Neural cell (in vitro differentiated cells): Measurements from ENCODE around the gene MAP3K1. TPM values are rescaled to one million over a fixed set of nuclear protein-coding genes. Genes with fewer than 3 reads are reported as not detected.

Experiments
- H2AFZ ChIP-seq: fragments of 200-600, 300-800 bp; sonication (generic), shearing (Covaris generic); 2 replicates; pipeline ENCODE4 v1.6.0; 2014; ENCODE audit warnings: low read depth, mild to moderate bottlenecking, antibody characterized with exemption, low read length, moderate library complexity
- H3F3A ChIP-seq: fragments of 200-600 bp; shearing (Covaris generic); 2 replicates; pipeline ENCODE4 v1.6.1; 2016; ENCODE audit warnings: mild to moderate bottlenecking, moderate library complexity, mixed read lengths, antibody characterized with exemption, low read length; ENCODE audit not compliant: insufficient read depth, poor library complexity, severe bottlenecking
- H3K27ac ChIP-seq: fragments of 200-600, 300-800 bp; sonication (generic), shearing (Covaris generic); 2 replicates; pipeline ENCODE4 v1.5.1; 2014; ENCODE audit warnings: mild to moderate bottlenecking, low read length, moderate library complexity
- H3K27me3 ChIP-seq: fragments of 300-800, 200-600 bp; sonication (generic), shearing (Covaris generic); 2 replicates; pipeline ENCODE4 v1.6.0; 2014; ENCODE audit warnings: mild to moderate bottlenecking, low read depth, low read length, moderate library complexity; ENCODE audit not compliant: insufficient read depth
- H3K36me3 ChIP-seq: fragments of 300-800, 200-600 bp; sonication (generic), shearing (Covaris generic); 2 replicates; pipeline ENCODE4 v1.5.1; 2014; ENCODE audit warnings: mild to moderate bottlenecking, antibody characterized with exemption, low read length, moderate library complexity; ENCODE audit not compliant: insufficient read depth
- H3K4me2 ChIP-seq: fragments of 300-800, 200-600 bp; sonication (generic), shearing (Covaris generic); 2 replicates; pipeline ENCODE4 v1.6.0; 2014; ENCODE audit warnings: mild to moderate bottlenecking, low read length
- H3K4me3 ChIP-seq: fragments of 300-800, 200-600 bp; sonication (generic), shearing (Covaris generic); 2 replicates; pipeline ENCODE4 v1.5.1; 2014; ENCODE audit warnings: mild to moderate bottlenecking, low read length, moderate library complexity
- H3K79me2 ChIP-seq: fragments of 200-600 bp; shearing (Covaris generic); replicated peaks from 2 replicates; pipeline ENCODE4 v1.6.0; 2014; ENCODE audit warnings: mild to moderate bottlenecking, low read length, moderate library complexity; ENCODE audit not compliant: insufficient read depth
- H3K9ac ChIP-seq: fragments of 300-800, 200-600 bp; sonication (generic), shearing (Covaris generic); 2 replicates; pipeline ENCODE4 v1.6.1; 2016; ENCODE audit warnings: mild to moderate bottlenecking, low read length, mixed read lengths
- H3K9me2 ChIP-seq: fragments of 200-600 bp; shearing (Covaris generic); 2 replicates; pipeline ENCODE4 v1.6.1; 2016; ENCODE audit warnings: mild to moderate bottlenecking, low read length, mixed read lengths; ENCODE audit not compliant: insufficient read depth
- H3K9me3 ChIP-seq: fragments of 200-600, 300-800 bp; sonication (generic), shearing (Covaris generic); 2 replicates; pipeline ENCODE4 v1.6.1; 2016; ENCODE audit warnings: mild to moderate bottlenecking, mixed run types, low read length, moderate library complexity, mixed read lengths
- H4K20me1 ChIP-seq: fragments of 200-600 bp; shearing (Covaris generic); 2 replicates; pipeline ENCODE4 v1.6.1; 2016; ENCODE audit warnings: mild to moderate bottlenecking, mixed run types; ENCODE audit not compliant: insufficient read depth
- CTCF ChIP-seq: fragments of 450-650 bp; IDR thresholded peaks from 2 replicates; pipeline ENCODE4 v1.5.1; 2014; ENCODE audit warnings: antibody characterized with exemption, mild to moderate bottlenecking, moderate library complexity; ENCODE audit not compliant: poor library complexity, severe bottlenecking
- EP300 ChIP-seq: fragments of 450-650 bp; conservative IDR thresholded peaks from 2 replicates; pipeline ENCODE4 v1.6.1; 2014; ENCODE audit warnings: antibody characterized with exemption, mild to moderate bottlenecking, moderate library complexity; ENCODE audit not compliant: poor library complexity, severe bottlenecking
- EZH2 ChIP-seq: fragments of 200-600, 300-800 bp; shearing (Covaris generic), sonication (generic); IDR thresholded peaks from 2 replicates; pipeline ENCODE4 v1.6.1; 2014; ENCODE audit warnings: antibody characterized with exemption, low read length, borderline replicate concordance, mild to moderate bottlenecking; ENCODE audit not compliant: insufficient read depth, poor library complexity, severe bottlenecking
- MXI1 ChIP-seq: fragments of 450-650 bp; conservative IDR thresholded peaks from 2 replicates; pipeline ENCODE4 v1.6.1; 2014; ENCODE audit warnings: antibody characterized with exemption, mild to moderate bottlenecking; ENCODE audit not compliant: poor library complexity, severe bottlenecking
- POLR2AphosphoS5 ChIP-seq: IDR thresholded peaks from 2 replicates; pipeline ENCODE4 v1.6.1; 2012
- RAD21 ChIP-seq: fragments of 450-650 bp; conservative IDR thresholded peaks from 2 replicates; pipeline ENCODE4 v1.6.1; 2014; ENCODE audit warnings: antibody characterized with exemption, mild to moderate bottlenecking, moderate library complexity
- SMC3 ChIP-seq: fragments of 450-650 bp; conservative IDR thresholded peaks from 2 replicates; pipeline ENCODE4 v1.6.1; 2014; ENCODE audit warnings: antibody characterized with exemption, mild to moderate bottlenecking, moderate library complexity; ENCODE audit not compliant: poor library complexity
- TAF1 ChIP-seq: IDR thresholded peaks from 2 replicates; pipeline ENCODE4 v1.6.1; 2012; ENCODE audit warnings: low read depth
- polyA plus RNA-seq: library from polyadenylated mRNA; depleted of rRNA; stranded (reverse); fragments of >200 nt; gene quantifications from 2 replicates; pipeline ENCODE4 v1.2.3, GENCODE V29; 2014
- TF ChIP-seq, protein P1 (sequence below): IDR thresholded peaks from 2 replicates; pipeline ENCODE4 v1.6.1; 2012; ENCODE audit warnings: borderline replicate concordance

The MAP3K1 gene
- polyA plus RNA-seq, 1 donor from 2014 or later: 26.4 TPM

GRCh38 chr5:56914678-56915077 is 99.3 kb downstream of the MAP3K1 start:
- Histone ChIP-seq H3F3A (no peaks in the 10 kb centered on the region), H3K27ac (no peak overlapping the region), H3K9ac (no peak overlapping the region), H3K4me2 (no peak overlapping the region), H4K20me1 (no peaks in the 10 kb centered on the region), H3K9me2 (no peaks in the 10 kb centered on the region), H3K9me3 (no peaks in the 10 kb centered on the region), H3K4me3 (no peak overlapping the region), H3K79me2 (no peaks in the 10 kb centered on the region), H3K36me3 (no peaks in the 10 kb centered on the region), H3K27me3 (no peaks in the 10 kb centered on the region), H2AFZ (no peak overlapping the region)
- TF ChIP-seq CTCF (no peak), EZH2 (no peak), RAD21 (no peak), EP300 (no peak), MXI1 (no peak), TAF1 (no peak), POLR2AphosphoS5 (no peak), SMC3 (no peak)

DNA sequence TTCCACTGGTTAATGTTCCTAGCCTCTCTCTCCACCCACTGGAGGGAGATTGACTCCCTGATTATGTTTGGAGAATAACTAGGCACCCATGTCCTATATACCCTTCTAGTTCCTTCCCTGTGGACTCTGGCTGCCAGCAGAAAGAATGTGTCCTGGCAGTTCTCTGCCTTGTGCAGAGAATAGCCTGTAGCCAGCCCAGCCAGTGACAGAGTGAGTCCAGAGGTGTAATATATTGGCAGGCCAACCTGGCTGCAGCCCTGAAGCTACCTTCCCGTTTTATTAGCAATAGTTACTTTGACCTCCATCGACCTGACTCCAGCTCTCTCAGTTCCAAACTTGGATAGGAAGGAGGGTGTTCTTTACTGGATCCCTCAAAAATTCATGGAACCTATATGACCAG is 102.2 kb downstream of the MAP3K1 start:
- Histone ChIP-seq H3K36me3 (no peaks in the 10 kb centered on the region), H4K20me1 (no peaks in the 10 kb centered on the region), H2AFZ (no peak overlapping the region), H3K9me3 (no peaks in the 10 kb centered on the region), H3K4me2 (no peak overlapping the region), H3F3A (no peaks in the 10 kb centered on the region), H3K9ac (no peak overlapping the region), H3K27me3 (no peaks in the 10 kb centered on the region), H3K27ac (no peak overlapping the region), H3K4me3 (no peak overlapping the region), H3K79me2 (no peaks in the 10 kb centered on the region), H3K9me2 (no peaks in the 10 kb centered on the region)
- TF ChIP-seq RAD21: no peak
- no peak for TF ChIP-seq CTCF
- TF ChIP-seq, protein P1, sequence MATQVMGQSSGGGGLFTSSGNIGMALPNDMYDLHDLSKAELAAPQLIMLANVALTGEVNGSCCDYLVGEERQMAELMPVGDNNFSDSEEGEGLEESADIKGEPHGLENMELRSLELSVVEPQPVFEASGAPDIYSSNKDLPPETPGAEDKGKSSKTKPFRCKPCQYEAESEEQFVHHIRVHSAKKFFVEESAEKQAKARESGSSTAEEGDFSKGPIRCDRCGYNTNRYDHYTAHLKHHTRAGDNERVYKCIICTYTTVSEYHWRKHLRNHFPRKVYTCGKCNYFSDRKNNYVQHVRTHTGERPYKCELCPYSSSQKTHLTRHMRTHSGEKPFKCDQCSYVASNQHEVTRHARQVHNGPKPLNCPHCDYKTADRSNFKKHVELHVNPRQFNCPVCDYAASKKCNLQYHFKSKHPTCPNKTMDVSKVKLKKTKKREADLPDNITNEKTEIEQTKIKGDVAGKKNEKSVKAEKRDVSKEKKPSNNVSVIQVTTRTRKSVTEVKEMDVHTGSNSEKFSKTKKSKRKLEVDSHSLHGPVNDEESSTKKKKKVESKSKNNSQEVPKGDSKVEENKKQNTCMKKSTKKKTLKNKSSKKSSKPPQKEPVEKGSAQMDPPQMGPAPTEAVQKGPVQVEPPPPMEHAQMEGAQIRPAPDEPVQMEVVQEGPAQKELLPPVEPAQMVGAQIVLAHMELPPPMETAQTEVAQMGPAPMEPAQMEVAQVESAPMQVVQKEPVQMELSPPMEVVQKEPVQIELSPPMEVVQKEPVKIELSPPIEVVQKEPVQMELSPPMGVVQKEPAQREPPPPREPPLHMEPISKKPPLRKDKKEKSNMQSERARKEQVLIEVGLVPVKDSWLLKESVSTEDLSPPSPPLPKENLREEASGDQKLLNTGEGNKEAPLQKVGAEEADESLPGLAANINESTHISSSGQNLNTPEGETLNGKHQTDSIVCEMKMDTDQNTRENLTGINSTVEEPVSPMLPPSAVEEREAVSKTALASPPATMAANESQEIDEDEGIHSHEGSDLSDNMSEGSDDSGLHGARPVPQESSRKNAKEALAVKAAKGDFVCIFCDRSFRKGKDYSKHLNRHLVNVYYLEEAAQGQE: no peak
- TF ChIP-seq SMC3: no peak
- TF ChIP-seq EP300: no peak
- TF ChIP-seq TAF1: no peak
- no peak for TF ChIP-seq POLR2AphosphoS5
- no peak for TF ChIP-seq MXI1
- no peak for TF ChIP-seq EZH2
